HG02943 (cell line): ENCODE results near the gene LEF1.

ENCODE experiments used
- ATAC-seq: cut with Tn5 transposase; IDR thresholded peaks from one replicate; pipeline ENCODE4 v1.9.1; 2021; ENCODE audit warnings: mild to moderate bottlenecking, low read depth, moderate library complexity; ENCODE audit not compliant: unreplicated experiment

LEF1 gene

DNA sequence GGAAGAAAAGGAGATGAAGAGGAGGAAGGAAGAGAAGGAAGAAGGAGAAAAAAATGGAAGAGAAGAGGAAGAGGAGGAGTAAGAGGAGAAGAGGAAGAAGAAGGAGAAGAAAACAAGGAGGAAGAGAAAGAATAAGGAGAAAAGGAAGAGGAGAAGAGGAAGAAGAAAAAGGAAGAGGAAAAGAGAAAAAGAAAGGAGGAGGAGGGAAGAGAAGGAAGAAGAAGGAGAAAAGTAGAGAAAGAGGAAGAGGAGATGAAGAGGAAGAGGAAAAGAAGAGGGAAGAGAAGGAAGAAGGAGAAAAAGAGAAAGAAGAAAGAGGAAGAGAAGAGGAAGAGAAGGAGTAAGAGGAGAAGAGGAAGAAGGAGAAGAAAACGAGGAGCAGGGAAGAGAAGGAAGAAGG lies 11.8 kb upstream of the LEF1 start:
- no peak for ATAC-seq

DNA sequence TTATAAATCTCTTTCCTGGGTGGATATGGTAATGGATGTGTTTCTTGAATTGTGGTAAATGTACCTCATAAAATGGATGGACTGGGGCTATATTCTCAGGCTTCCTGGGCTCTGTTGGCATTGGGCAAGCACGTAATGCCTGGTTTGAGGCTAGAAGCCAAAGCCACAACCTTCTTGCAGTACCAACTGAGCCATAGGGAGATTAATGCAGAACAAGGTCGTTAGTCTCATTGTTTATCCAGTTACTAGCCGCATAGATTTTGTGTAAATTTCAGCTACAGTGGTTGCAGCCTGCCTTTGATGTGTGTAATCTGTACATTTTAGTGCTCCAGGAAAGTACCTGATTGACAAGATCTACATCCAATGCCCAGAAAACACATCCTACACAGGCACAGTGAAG lies 7.2 kb upstream of the LEF1 start:
- no peak for ATAC-seq

DNA sequence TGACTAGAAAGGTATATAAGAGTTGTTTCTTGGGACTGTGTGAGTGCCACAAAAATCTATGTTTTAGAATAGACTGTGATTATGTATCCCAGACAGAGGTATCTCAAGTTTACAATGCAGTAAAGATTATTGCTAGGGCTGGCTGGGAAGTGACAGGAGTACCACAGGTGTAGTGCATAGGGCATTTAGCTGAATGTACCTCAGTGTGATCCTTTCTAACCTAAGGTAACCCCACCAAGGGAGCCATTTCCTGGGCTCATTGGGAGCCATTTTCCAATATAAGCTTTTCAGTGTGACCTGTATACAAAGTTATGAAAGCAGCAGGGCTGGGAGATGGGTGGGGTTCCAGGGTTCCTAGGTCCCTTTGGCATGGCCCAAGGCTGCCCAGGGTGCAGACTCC lies 6.1 kb upstream of the LEF1 start:
- no peak for ATAC-seq

DNA sequence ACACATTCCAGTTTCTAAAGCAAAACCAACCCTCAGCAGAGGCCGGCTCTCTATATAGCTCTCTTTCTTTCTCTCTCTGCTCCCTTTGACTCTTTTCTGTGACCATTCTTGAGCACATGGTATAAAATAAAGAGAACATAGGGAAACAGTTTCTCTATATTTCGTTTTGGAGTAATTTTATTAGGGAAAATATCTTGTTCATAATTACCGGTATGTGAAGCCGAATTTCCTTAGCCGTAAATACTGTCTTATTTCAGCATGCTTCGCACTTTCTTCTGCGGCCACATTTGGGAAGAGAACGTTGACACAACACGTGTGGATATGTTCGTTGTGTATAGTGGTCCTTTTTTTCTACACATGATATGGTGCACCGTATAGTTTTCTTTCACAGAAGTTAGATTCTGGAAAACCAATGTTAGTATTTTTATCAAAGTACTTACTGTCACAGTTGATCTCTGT lies 4.9 kb upstream of the LEF1 start:
- ATAC-seq, result no peak

DNA sequence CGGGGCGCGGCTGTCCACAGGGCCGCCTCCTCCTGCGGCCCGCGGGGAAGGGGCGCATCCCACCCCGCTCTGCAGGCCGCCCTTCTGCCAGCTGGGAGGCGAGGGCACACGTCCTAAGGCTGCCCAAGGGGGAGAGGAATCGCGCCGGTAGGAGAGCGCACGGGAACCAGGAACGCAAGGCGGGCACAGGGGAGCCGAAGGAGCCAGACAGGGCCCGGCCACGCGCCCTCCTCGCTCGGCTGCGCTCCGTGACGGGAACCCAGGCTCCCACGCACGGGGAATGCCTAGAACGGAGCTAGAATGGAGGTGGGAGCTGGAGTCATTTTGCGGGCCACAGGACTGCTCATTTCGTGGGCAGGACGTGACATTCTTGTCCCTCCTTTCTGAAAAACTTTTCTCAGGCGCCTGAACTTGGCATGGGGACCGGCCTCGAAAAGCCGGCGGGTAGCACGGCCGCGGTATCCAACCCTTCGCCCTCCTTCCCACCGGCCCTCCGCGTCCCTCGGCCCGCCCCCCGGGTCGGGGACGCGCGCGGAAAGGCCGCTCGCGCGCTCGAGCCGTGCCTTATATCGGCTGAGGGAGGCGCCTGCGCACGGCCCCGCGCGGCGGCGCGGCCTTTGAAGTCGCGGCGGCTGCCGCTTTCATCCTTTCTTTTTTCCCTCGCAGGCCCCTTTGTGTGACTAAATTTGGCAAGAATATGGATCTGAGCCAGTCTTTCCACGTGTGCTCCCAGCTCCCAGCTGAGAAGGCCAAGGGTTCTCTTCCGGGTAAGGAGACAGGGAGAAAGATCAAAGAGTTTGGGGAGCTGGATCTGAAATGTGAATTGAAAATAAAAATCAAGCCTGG lies 4.2 kb upstream of the LEF1 start:
- peak; percentile 52 for ATAC-seq

DNA sequence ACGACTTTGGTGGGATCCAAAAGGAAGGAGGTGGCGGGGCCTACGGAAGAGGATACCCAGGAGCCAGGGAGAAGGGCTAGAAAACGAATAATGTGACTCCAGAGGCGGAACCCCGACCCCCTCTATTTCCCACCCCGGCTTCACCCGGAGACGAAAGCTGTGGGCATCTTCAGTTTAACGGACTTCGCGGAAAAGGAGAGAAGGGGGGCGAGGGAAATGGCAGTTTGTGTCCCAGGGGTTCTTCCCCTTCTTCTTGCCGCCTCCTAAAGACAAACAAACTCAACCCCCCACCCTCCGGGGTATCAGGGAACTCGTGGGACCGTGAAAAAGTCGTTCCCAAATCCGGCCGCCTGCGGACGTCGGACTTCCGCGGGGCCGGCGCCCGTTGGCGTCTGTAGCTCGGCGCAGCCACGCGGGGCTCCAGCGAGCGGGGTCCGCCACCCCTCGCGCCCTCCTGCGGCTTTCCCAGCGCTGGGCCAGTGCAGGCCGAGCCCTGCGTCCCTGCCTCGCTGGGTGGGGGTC lies 3.6 kb upstream of the LEF1 start:
- peak; percentile 39 for ATAC-seq

DNA sequence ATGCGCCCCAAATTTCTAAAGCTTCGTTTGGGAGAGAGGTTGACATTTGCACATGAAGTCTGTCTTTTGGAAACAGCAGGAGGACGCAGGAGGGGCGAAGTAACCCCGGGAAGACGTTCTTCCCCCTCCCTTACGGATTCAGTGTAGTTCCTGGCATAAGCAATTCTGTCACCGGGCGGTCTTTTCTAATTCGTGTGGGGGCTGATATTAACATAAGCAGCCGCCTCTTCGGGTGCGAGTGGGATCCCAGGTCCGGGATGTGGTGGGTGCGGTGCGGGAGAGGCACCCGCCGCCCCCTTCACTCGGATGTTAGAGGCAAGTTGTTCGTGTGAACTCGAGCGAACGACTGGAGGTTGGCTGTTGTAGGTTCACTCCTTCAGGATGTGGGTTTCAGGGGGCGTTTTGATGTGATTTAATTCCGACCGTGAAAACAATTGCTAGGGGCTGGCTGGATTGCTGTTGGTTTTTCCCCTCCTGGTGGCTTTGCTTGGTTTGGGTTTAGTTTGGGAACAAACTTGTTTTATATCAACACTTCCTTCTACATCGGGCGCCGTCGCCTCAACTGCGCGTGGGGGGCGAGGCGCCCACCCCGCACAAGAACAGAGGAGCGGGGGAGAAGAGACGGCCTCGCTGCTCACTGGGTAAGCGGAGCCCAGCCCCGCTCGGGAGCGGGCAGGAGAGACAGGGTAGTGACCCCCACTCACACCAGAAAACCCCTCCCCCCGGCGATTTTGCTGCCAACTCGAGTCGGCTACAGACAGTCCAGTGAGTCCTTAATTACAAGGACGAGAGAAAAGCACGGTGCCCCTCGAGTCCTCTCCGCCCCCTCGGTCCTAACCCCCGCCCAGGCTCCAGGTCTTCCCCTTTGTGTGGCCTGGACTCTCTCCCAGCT lies 2.9 kb upstream of the LEF1 start:
- no peak for ATAC-seq

DNA sequence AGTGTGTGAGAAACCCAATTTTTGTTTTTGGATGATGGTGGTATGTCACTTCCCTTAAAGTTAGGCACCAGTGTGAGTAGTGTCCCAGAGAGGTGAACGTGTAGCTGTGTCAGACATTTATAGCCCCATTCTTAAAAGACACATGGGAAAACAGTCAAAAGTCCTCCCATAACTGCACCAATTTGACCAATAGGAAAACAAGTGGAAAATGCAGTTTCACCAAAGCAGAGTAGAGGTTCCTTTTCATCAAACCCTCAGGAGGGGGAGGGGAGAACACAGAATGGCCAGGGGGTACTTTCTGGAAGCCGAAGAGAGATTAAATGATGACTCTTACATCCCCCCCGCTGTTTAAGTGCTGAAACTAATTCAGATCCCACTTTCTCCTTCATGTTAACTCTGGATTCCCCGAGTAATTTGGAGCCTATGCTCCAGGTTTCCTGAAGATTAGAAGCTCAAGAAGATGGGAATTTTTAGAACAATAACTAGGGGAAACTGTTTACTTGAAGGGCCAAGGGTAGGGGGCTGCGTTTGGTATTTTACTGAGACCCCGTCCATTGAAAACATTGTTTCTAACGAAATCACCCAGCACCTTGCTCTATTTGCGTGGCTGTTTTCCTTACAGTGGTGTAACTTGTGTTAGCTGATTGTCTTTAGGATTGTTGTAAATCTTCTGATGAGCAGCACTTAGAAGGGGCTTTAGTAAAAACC lies 2.1 kb upstream of the LEF1 start:
- ATAC-seq, result no peak

DNA sequence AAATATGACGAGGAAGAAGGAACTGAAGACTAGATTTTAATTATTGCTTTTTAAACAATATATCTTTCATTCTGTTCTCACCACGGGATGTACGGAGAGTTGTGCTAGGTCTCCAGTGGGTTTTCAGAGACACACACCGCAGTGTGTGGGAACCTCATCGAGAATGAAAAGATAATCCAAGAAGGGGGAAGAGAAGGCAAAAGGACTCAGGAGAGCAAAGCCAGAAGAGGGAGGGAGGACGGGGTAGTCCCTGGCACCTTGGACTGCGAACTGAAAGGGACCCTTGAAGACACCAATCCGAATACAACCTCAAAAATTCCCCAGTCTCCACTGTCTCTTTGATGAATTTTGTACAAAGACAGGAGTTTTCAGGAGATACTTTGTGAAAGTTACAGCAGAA lies 932 bp upstream of the LEF1 start:
- no peak for ATAC-seq

DNA sequence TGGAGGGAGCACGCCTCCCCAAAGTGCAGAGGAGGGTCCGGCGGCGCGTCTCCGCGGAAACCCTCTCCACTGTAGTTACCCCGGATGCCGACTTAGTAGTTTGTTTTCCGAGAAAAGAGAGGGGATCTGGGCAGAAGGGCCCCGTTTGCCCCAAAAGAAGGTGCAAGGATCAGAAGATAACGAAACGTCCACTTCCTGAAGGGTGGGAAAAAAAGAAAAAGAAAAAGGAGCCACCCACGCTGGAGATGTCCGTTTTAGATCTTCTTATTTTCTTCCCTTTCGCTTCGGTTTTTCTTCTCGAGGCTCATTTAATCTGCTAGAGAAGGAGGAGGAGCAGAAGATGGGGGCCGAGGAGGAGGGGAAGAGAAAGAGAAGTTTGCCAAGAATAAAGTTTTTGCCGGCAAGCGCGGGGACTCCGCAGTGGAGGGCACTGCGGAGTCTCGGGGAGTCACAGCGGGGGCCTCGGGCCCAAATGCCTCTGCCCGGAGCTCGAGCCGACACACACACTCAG lies 517 bp downstream of the LEF1 start:
- ATAC-seq, result peak; percentile 13

DNA sequence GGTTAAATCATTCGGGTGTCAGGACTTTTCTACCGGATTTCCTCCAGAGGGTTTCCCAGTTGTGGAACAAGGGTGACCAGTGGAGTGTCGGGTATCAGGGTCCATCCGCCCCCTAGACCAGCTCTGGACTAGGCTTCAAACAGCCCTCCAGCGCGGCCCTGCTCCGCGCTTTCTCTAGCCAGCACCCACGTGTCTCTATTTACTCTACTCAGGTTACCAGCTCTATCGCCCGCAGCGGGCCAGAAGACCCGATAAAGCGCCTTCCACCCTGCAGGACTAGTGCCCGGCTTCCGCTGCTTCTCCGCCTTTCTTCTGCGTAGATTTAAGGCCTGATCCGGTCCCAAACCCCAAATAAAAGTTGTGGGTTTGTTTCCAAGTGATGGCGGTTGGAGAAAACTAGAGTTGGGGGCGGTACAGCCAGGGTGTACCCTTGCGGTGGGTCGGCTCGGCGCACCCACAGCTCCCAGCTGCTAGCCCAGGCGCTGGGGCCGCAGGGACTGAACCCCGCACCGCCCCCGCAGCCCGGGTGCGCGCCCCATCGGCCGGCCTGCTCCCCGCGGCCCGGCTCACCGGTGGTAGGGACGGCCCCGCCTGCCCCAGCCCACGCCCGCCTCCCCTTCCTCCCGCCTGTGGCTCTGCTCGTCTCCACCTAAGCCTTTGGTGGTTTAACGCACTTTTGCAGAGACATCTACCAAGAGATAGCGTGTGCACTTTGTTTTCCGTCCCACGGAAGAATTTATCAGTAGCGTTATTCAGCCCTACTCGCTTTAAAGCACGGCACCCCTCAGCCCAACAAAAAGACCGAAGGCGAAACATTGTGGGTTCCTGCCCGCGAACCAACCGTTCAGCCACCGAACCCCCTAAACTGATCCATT lies 2.1 kb downstream of the LEF1 start:
- ATAC-seq, result no peak

DNA sequence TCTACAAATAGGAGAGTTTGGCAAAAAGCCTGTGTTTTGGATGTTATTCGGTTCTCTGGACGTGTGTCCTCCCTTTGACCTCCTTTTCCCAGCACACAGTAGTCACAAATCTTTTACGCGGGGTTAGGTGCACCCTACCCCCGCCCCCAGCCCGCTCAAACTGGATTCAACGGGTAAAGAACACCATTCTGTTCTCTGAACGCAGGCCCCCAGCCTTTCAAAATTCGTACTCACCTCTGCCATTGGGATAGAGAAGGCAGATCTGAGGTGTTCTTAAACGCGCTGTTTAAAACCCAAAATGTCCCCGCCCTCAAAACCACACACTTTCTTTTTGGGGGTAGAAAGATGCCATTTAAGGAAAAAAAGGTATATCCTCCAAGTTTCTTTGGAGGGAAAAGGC lies 2.7 kb downstream of the LEF1 start:
- no peak for ATAC-seq

DNA sequence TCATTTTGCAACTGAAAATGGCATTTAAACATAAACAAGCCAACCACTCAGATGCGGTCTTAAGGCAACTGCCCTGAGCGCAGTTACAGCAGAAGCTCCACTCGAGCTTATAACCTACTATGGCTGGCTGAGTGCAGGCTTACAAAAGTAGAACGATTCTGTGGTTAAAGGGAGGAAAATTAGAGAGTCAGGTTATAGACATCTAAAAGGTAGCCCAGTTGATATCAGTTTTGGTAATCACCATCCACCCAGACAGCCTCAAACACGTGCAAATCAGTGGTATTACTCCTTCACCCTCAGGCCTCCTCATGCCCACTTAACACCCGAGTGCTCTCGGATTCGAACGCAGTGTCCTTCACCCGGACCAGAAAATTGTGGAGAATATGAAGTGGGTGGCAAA lies 3.1 kb downstream of the LEF1 start:
- ATAC-seq, result no peak

DNA sequence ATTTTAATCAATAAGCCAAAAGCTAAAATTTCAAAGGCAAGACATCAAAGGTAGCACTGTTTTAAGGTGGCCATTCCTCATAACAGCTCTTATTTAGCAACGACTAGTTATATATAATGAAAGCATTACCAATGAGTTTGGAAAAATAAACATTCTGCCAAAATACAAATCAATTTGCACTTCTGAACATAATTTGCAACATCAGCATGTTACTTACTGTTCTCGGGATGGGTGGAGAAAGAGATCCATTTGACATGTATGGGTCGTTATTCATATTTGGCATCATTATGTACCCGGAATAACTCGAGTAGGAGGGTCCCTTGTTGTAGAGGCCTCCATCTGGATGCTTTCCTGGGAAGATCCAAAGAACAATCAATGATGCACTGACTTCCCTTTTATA lies 5.4 kb downstream of the LEF1 start:
- no peak for ATAC-seq

DNA sequence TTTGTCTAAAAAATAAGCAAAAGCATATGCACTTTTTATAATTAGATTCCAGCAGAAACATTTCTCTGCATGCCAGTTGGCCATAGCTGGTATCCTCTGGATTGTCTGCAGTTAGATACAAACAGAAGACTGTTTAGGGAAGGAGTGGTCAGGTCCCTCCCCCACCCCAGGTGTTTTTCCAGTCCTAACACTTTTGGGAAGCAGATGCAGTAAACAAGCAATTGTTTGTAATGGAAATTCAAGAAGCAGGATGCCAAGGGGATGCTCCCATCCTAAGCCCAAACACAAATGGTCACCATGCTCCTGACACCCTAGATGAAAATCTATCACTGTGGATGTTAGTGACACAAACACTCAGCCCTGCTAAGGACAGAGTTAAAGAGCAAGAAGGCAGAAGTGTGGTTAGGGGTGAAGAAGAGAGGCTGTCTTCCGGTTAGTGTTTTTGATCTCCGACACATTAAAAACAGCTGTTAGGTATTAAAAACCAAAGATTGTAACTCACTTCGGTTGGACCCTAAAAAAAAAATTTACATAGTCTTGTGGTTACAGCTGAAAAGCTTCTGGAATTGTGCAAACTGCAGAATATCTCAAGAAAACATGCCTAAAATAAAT lies 7.9 kb downstream of the LEF1 start:
- no peak for ATAC-seq

DNA sequence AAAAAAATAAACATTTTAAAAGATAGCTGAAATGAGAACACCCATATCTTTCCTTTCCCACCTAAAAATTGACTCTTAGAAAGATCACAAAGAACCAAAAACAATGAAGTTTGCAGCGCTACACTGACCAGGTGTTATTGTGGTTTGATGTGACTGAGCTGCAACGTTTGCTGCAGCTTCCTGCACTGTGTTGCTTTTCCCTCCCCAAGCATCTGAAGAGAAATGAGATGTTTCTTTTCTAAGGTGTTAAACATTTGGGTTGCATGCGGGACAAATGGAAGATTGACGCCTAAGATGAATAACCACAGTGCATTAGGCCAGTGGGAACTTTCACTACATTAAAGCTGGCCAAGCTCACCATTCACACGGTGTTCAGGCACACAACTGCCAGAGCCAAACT lies 8.9 kb downstream of the LEF1 start:
- ATAC-seq, result no peak

DNA sequence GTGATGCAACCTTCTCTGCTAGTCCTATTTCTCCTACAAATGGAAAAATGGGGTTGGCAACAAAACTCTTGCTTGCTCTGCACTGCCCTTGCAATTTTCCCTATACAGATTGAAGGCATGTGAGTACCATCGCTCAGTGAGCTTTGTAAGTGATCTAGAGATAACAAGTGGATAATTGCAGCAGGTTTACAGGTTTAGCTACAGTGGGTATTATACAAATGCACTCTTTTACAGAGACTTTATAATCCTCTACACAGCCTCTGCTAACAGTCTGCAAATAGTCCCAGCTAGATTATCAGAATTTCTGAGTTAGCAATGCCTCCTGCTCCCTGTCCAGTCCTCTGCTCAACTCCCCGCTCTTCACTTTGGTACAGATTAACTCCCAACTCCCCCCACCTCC lies 11.1 kb downstream of the LEF1 start:
- ATAC-seq, result no peak

DNA sequence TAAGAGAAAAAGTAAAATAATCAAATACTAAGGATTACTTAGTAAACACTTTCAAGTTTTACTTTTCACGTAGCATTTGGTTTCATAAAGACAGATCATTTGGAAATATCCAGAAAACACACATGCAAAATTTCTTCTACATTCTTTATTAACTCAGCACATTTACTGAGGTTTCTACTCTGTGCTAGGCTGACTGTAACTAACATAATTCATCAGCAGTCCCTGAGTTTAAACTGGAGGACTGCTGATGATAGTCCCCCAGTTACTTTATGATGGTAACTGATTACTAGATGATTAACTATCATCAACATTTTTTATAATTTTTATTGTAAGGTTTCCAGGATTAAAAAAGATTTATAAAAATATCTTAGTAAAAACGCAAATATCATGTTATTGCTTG lies 12.3 kb downstream of the LEF1 start:
- no peak for ATAC-seq

DNA sequence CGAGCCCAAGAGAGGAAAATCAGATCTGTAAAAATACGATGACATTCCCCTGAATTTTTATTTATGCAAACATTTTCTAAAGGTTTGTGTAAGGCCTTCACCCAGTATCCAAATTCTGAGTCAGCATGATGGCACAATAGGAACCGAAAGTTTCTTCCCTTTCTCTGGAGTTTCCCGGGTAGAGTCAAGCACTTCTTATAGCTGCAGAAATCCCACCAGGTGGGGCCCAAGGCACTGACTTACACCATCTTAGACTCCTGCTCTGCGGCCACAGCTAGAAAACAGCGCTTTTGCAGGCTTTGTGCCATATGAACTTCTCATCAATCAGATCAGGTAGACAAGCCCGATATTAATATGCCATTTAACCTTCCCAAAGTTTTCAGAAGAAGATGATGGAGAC lies 13.4 kb downstream of the LEF1 start:
- ATAC-seq, result no peak
